NCI-H82 (cell line): ENCODE data around the gene C3orf49.

ENCODE experiments used
- DNase-seq: peaks from one replicate; lab custom pipeline; 2025; lab: John Stamatoyannopoulos, UW

Gene C3orf49

GRCh38 chr3:63851287-63851686 lies 32.2 kb downstream of the C3orf49 start:
- no peak for DNase-seq

GRCh38 chr3:63853106-63853505 lies 34.0 kb downstream of the C3orf49 start:
- no peak for DNase-seq

GRCh38 chr3:63855333-63855940 lies 36.3 kb downstream of the C3orf49 start:
- no peak for DNase-seq

- no peak for DNase-seq
These were observed 38.2 kb downstream of the C3orf49 start for GRCh38 chr3:63857311-63857710.

GRCh38 chr3:63860776-63861175 lies 41.7 kb downstream of the C3orf49 start:
- DNase-seq: no peak

GRCh38 chr3:63861306-63861705 lies 42.2 kb downstream of the C3orf49 start:
- DNase-seq: no peak

- no peak for DNase-seq
These were observed 43.7 kb downstream of the C3orf49 start for GRCh38 chr3:63862804-63863149.

- peak; percentile 65 for DNase-seq
These were observed 44.3 kb downstream of the C3orf49 start, which contains the start of the genes ATXN7 and THOC7 for GRCh38 chr3:63863150-63864007. Gene ATXN7, plus strand, starts transcription at chr3:63863867. Its CDS starts 48,732 bp downstream, at chr3:63912599. Gene THOC7, minus strand, starts transcription at chr3:63863805. Its CDS starts 15 bp downstream, at chr3:63863790.

GRCh38 chr3:63864008-63864964 lies 45.2 kb downstream of the C3orf49 start:
- DNase-seq: peak; percentile 20

- no peak for DNase-seq
These were observed 45.8 kb downstream of the C3orf49 start for GRCh38 chr3:63864965-63865327.

GRCh38 chr3:63867225-63867624 lies 48.1 kb downstream of the C3orf49 start:
- DNase-seq: no peak

- no peak for DNase-seq
These were observed 51.0 kb downstream of the C3orf49 start for GRCh38 chr3:63869940-63870614.

GRCh38 chr3:63870615-63871005 lies 51.5 kb downstream of the C3orf49 start:
- DNase-seq: peak; percentile 3

GRCh38 chr3:63872135-63872924 lies 53.2 kb downstream of the C3orf49 start:
- DNase-seq: peak; percentile 73

GRCh38 chr3:63874769-63875168 lies 55.7 kb downstream of the C3orf49 start:
- DNase-seq: no peak

GRCh38 chr3:63875510-63875909 lies 56.4 kb downstream of the C3orf49 start:
- no peak for DNase-seq

GRCh38 chr3:63876260-63876659 lies 57.2 kb downstream of the C3orf49 start:
- no peak for DNase-seq

GRCh38 chr3:63877737-63878393 lies 58.8 kb downstream of the C3orf49 start:
- peak; percentile 87 for DNase-seq

- no peak for DNase-seq
These were observed 59.4 kb downstream of the C3orf49 start for GRCh38 chr3:63878394-63879060.

GRCh38 chr3:63880653-63881052 lies 61.6 kb downstream of the C3orf49 start:
- DNase-seq: no peak
